Natural killer cell (primary cell): ENCODE results near the gene TINAGL1. TPM values are rescaled to one million over a fixed set of nuclear protein-coding genes. Genes with fewer than 3 reads are reported as not detected.
A peak's percentile ranks its signal among the peaks of the same experiment; 100 is the strongest.

Experiments
- ATAC-seq, 3 donors: fragments of 150-1000 bp in 2 of 3; fragments of 200-7000 bp in 1 of 3; cut with Tn5 transposase; 1 replicate in 1 of 3; 2 replicates in 2 of 3; pipeline ENCODE4 v1.10.0; 2021; ENCODE audit warnings: mild to moderate bottlenecking in 2 of 3, moderate library complexity in 2 of 3
- DNase-seq, 2 donors: peaks; one replicate each; pipeline versions ENCODE4 v3.0.0 to v3.0.0-alpha.2; 2013 to 2021; ENCODE audit warnings: mixed read lengths in 1 of 2
- H3K27ac ChIP-seq: one replicate; pipeline ENCODE4 v1.5.1; 2013; ENCODE audit warnings: mild to moderate bottlenecking, low read length
- H3K27me3 ChIP-seq: one replicate; pipeline ENCODE4 v1.6.1; 2013; ENCODE audit warnings: low read length; ENCODE audit not compliant: control insufficient read depth, insufficient read depth
- H3K36me3 ChIP-seq: one replicate; pipeline ENCODE4 v1.6.1; 2013; ENCODE audit warnings: low read length; ENCODE audit not compliant: control insufficient read depth, insufficient read depth
- H3K4me1 ChIP-seq: one replicate; pipeline ENCODE4 v1.6.1; 2013; ENCODE audit warnings: low read length; ENCODE audit not compliant: control insufficient read depth, insufficient read depth
- H3K4me3 ChIP-seq: one replicate; pipeline ENCODE4 v1.5.1; 2013; ENCODE audit warnings: low read length
- H3K9me3 ChIP-seq: one replicate; pipeline ENCODE4 v1.6.1; 2013; ENCODE audit warnings: low read length; ENCODE audit not compliant: control insufficient read depth, insufficient read depth
- H3K27ac Mint-ChIP-seq, 2 donors: one replicate each; pipeline ENCODE4 v1.8.0; 2022; ENCODE audit warnings: mild to moderate bottlenecking in 2 of 2, mixed read lengths in 2 of 2, moderate library complexity in 1 of 2
- H3K27me3 Mint-ChIP-seq, 2 donors: one replicate each; pipeline ENCODE4 v1.8.0; 2022; ENCODE audit warnings: low read depth in 2 of 2, mixed read lengths in 2 of 2
- H3K36me3 Mint-ChIP-seq: one replicate; pipeline ENCODE4 v1.8.0; 2022; ENCODE audit warnings: mixed read lengths
- H3K4me1 Mint-ChIP-seq, 2 donors: one replicate each; pipeline ENCODE4 v1.8.0; 2022; ENCODE audit warnings: mixed read lengths in 2 of 2
- H3K4me3 Mint-ChIP-seq: one replicate; pipeline ENCODE4 v1.8.0; 2022; ENCODE audit warnings: mild to moderate bottlenecking, moderate library complexity, mixed read lengths
- H3K9me3 Mint-ChIP-seq, 2 donors: one replicate each; pipeline ENCODE4 v1.8.0; 2022; ENCODE audit warnings: mixed read lengths in 2 of 2
- WGBS: methylation state at CpG from one replicate; pipeline ENCODE4 v1.1.7; 2013; ENCODE audit warnings: missing lambda C conversion rate; ENCODE audit not compliant: insufficient coverage; 5-methylcytosine and 5-hydroxymethylcytosine counted together
- intact Hi-C: fragments of 100-400 bp; cut with micrococcal nuclease; formaldehyde crosslinking; loops from one replicate; pipeline ENCODE4 v1.14.2; 2022
- total RNA-seq, 4 donors: library from RNA; stranded (reverse); fragments of 120-200 nt in 1 of 4; gene quantifications; one replicate each; pipeline versions ENCODE4 v1.2.3 to v1.2.4, GENCODE V29; 2013 to 2022
- TF ChIP-seq, protein P1 (sequence below): fragments of 200-600 bp; IDR thresholded peaks from one replicate; pipeline ENCODE4 v1.8.0; 2022; ENCODE audit warnings: antibody characterized with exemption

The TINAGL1 gene
- total RNA-seq, 3 donors from 2014 or later (not counting 1 experiment from before 2014, with no cell fraction given), result not detected

DNA sequence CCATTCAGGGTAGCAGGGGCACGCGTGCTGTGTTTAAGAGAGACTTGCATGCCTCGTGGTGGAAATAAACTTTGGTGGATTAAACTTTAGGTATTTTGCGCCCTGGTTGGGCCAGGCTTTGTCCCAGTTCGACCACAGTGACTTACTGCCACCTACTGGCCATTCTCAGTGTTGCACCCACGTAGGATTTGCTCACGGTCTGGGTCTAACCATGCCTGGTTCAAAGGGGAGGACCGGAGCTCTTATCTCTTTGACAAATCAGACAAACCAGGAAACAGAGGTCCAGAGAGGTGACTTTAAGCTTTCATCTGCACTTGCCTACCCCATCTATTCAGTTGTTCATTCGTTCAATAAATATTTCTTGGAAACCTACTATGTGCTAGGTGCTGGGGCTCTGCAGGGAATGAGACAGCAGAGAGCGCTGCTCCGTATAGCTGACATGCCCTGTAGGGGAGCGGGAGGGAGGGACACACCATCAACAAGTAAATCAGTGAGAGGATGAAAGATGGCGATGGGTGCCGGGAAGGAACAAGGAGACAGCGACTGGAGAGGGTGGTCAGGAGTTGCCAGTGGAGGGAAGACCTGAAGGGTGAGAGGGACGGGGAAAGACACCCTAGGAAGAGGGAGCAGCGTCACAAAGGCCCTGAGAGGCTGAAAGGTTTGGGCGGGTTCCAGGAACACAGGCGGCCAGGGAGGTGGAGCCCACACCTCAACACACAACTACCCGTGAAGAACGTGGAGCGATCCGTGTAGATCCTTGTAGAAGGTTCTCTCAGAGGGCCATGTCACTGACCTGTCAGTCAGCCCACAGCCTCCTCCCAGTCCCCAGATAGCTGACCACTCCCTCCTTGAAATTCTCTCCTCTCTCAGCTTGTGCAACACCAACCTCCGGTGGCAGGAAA is 27.2 kb upstream of the TINAGL1 start:
- Histone ChIP-seq H3K4me1 (peaks cover 10% of the 10 kb centered on the region), H3K9me3 (no peaks in the 10 kb centered on the region), H3K36me3 (no peaks in the 10 kb centered on the region), H3K4me3 (no peak overlapping the region), H3K27ac (no peak overlapping the region), H3K27me3 (no peaks in the 10 kb centered on the region)
- Mint-ChIP-seq H3K9me3 (no peaks in the 10 kb centered on the region), H3K4me1 (peaks cover 5% of the 10 kb centered on the region in 2 donors), H3K4me3 (no peak overlapping the region), H3K27ac (no peak overlapping the region), H3K36me3 (no peaks in the 10 kb centered on the region), H3K27me3 (peaks cover 4 to 14% of the 10 kb centered on the region in 2 donors)
- DNase-seq, result peak; percentile 82 to 92
- intact Hi-C loops, result loop anchor here (1.0 to 5.0 kb wide), 3 partner anchors 155 to 387 kb away; no protein-coding TSS in a partner anchor
- peak; percentile 97 to 99 (median 98) for ATAC-seq
- TF ChIP-seq, protein P1, sequence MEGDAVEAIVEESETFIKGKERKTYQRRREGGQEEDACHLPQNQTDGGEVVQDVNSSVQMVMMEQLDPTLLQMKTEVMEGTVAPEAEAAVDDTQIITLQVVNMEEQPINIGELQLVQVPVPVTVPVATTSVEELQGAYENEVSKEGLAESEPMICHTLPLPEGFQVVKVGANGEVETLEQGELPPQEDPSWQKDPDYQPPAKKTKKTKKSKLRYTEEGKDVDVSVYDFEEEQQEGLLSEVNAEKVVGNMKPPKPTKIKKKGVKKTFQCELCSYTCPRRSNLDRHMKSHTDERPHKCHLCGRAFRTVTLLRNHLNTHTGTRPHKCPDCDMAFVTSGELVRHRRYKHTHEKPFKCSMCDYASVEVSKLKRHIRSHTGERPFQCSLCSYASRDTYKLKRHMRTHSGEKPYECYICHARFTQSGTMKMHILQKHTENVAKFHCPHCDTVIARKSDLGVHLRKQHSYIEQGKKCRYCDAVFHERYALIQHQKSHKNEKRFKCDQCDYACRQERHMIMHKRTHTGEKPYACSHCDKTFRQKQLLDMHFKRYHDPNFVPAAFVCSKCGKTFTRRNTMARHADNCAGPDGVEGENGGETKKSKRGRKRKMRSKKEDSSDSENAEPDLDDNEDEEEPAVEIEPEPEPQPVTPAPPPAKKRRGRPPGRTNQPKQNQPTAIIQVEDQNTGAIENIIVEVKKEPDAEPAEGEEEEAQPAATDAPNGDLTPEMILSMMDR, result peak; percentile 91
- 8% methylated on average over 24 of the region's 24 CpGs for WGBS

DNA sequence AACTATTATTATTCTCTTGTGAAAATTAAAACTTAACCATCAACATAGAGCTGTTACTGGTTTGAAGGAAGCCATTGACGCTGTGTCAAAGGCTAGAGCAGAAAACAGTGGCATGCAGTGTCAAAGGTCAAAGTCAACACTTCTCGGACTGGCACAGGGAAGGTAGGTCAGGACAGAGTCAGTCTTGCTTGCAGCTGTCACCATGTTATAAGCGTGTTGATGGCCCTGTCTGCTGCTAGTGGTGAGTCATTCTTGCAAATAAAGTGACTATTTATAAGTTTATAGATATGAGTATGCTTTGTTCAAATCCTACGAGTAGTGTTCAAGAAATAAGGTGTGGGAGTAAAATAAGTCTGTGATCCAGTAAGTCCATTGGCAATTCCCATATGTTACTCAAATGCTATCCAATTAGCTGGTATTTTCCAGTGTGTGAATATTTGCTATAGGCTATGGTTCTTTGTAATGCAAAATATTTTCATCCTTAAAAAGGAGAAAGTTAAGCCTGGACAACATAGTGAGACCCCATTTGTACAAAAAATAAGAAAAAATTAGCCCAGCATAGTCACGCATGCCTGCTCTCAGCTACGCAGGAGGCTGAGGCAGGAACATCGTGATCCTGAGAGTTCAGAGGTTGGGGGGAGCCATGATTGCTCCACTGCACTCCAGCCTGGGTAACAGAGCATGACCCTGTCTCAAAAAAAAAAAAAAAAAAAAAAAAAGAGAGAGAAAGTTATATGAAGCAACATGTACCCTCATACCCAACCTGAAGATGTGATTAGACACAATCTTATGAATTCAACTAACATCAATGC is 26.3 kb upstream of the TINAGL1 start:
- no peaks in the 10 kb centered on the region for H3K9me3 Mint-ChIP-seq
- H3K27ac ChIP-seq, result no peak overlapping the region
- DNase-seq, result no peak
- H3K9me3 ChIP-seq, result no peaks in the 10 kb centered on the region
- H3K4me3 ChIP-seq, result no peak overlapping the region
- no peak overlapping the region for H3K27ac Mint-ChIP-seq
- H3K36me3 Mint-ChIP-seq, result no peaks in the 10 kb centered on the region
- no peak for ATAC-seq
- no peak overlapping the region for H3K4me3 Mint-ChIP-seq
- H3K27me3 Mint-ChIP-seq, result peaks cover 4 to 14% of the 10 kb centered on the region in 2 donors
- WGBS, result 79% methylated on average over 7 of the region's 7 CpGs
- peaks cover 10% of the 10 kb centered on the region for H3K4me1 ChIP-seq
- peaks cover 5% of the 10 kb centered on the region in 2 donors for H3K4me1 Mint-ChIP-seq
- TF ChIP-seq, protein P1, result no peak
- no peaks in the 10 kb centered on the region for H3K36me3 ChIP-seq
- intact Hi-C loops, result loop anchor here (2.0 to 5.0 kb wide), 2 partner anchors 369 to 388 kb away; no protein-coding TSS in a partner anchor
- no peaks in the 10 kb centered on the region for H3K27me3 ChIP-seq

DNA sequence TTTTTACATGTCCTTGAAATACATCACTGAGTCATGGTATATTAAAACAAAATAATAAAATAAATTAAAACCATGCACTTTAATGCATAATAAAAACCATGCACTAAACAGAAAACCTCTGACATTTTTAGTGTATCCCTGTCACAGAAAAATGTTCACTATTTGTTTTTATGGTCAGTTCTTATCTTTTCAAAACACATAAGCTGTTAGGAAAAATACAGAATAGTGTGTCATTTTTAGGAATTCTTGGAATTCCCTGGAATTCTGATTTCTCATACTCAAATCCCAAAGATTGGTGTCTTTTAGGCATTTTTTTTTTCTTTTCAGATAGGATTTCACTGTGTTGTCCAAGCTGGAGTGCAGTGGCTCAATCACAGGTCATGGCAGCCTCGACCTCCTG is 25.1 kb upstream of the TINAGL1 start:
- WGBS, result 100% methylated on average over 1 of the region's 1 CpG
- Histone ChIP-seq H3K36me3 (no peaks in the 10 kb centered on the region), H3K27ac (no peak overlapping the region), H3K27me3 (no peaks in the 10 kb centered on the region), H3K4me1 (peaks cover 10% of the 10 kb centered on the region), H3K9me3 (no peaks in the 10 kb centered on the region), H3K4me3 (no peak overlapping the region)
- DNase-seq (no peak), ATAC-seq (no peak)
- no peaks in the 10 kb centered on the region for H3K36me3 Mint-ChIP-seq
- intact Hi-C loops, result no loop called here
- H3K9me3 Mint-ChIP-seq, result no peaks in the 10 kb centered on the region
- H3K27me3 Mint-ChIP-seq, result peaks cover 4 to 14% of the 10 kb centered on the region in 2 donors
- peaks cover 5% of the 10 kb centered on the region in 2 donors for H3K4me1 Mint-ChIP-seq
- no peak overlapping the region for H3K27ac Mint-ChIP-seq
- TF ChIP-seq, protein P1, result no peak
- H3K4me3 Mint-ChIP-seq, result no peak overlapping the region
